Measurements from ENCODE around the gene SLC26A1. TPM values are rescaled to one million over a fixed set of nuclear protein-coding genes. Genes with fewer than 3 reads are reported as not detected.

Gene SLC26A1
- total and polyA plus RNA-seq, 8 donors = 0.28 to 1.7 (median 0.66) TPM

DNA sequence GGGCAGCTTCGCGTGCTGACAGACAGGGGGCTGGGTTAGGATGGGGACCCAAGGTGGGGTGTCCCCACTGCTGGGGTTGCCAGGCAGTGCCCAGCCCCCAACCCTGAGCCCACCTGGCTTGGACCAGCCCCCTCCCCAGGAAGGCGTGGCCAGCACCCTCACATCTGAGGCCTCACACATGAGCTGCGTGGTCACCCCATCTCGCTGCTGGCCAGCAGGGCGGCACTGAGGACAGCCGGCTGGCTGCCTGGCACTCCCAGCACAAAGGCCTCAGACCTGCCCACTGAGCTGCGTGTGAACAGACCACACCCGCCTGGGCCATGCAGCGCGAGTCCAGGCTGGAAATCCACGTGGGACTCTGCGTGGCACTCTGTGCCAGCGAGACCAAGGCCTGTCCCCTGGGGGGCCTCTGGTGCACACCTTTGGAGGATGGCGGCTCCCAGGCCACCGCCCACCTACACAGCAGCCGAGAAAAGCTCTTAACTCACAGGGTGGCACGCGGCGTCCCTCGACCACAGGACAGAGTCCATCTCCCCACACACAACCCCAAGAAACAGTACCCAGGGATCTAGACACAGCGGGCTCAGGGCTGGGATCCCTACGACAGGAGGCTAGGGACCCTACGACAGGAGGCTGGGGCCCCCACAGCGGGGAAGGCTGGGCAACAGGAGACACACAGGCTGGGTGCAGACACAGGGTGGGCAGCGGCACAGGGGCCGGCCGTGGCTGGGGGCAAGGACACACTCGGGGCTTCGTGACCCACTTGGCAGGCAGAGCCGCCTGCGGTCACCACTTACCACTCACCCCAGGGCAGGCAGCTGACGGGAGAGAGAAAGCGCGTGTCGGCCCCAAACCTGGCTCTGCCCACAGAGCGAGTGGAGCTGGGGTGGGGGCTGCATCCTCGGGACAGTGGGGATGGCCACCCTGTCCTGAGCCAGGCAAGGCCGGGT is 29.7 kb downstream of the SLC26A1 start:
- ATAC-seq (no peak), FAIRE-seq (no peak), DNase-seq (peak in 1 of 6 donors; percentile 79)
- Histone ChIP-seq H3K9me3 (no peaks in the 10 kb centered on the region), H3K36me3 (peaks cover 0 to 8% (median 0%) of the 10 kb centered on the region in 3 donors), H3K27me3 (no peaks in the 10 kb centered on the region), H3K27ac (no peak overlapping the region), H3K4me3 (no peak overlapping the region), H3K4me1 (no peaks in the 10 kb centered on the region)
- WGBS, 2 donors = 93 to 95% methylated on average over 36 to 39 of the region's 39 CpGs
- no peak for TF ChIP-seq CTCF (IDR thresholded peaks at IDR 0.05)
- intact Hi-C loops (cut with DNase I) = no loop called here

GRCh38 chr4:962231-963208 is 30.7 kb downstream of the SLC26A1 start:
- H3K36me3 ChIP-seq = peaks cover 0 to 8% (median 0%) of the 10 kb centered on the region in 3 donors
- H3K9me3 ChIP-seq = no peaks in the 10 kb centered on the region
- DNase-seq = peak in 2 of 6 donors; percentile 54 to 74
- WGBS, 2 donors = 91% methylated on average over 54 of the region's 54 CpGs
- H3K4me3 ChIP-seq = no peak overlapping the region
- no peaks in the 10 kb centered on the region for H3K4me1 ChIP-seq
- no peak for FAIRE-seq
- intact Hi-C loops (cut with DNase I) = no loop called here
- H3K27me3 ChIP-seq = no peaks in the 10 kb centered on the region
- ATAC-seq = no peak
- no peak overlapping the region for H3K27ac ChIP-seq
- no peak for TF ChIP-seq CTCF (IDR thresholded peaks at IDR 0.05)

DNA sequence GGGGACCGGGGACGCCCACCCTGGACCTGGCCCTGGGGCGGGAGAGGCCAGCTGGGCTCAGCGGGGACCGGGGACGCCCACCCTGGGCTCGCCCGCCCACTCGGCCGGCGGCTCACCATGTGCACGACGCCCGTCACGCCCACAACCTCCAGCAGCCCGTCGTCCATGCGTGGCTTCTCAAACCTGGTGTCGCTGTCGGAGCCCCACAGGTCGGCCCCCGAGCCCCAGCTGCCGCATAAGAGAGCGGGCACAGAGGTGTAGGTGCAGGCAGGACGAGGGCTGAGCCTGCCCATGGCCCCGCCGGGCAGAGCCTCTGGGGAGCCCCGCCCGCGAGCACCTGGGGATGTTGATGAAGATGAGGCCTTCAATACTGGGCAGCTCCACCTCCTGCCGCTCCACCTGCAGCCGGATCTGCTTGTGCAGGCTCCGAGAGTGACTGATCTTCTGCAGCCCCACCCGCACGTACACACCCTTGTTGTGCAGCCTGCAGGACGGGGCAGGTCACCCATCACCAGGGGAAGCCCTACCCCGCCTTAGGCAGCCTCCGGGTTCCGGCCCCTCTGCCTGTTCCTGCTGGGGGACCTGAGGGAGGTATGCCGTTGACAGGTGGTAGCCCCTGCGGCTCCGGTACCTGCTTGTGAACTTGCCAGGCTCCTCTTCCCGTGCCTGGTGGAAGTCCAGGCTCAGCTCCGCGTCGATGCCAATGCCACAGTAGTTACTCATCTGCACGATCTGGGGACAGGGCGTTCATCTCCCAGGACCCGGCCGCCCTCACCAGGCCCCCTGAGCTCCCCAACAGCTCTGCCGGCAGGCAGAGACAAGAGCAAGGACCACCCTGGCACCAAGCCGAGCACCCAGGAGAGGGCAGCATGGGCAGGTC is 31.6 kb downstream of the SLC26A1 start:
- no peaks in the 10 kb centered on the region for H3K27me3 ChIP-seq
- H3K27ac ChIP-seq = no peak overlapping the region
- no peaks in the 10 kb centered on the region for H3K9me3 ChIP-seq
- ATAC-seq (no peak), DNase-seq (peak in 2 of 6 donors; percentile 55 to 74), FAIRE-seq (no peak)
- peaks cover 0 to 4% (median 0%) of the 10 kb centered on the region in 3 donors for H3K36me3 ChIP-seq
- no peak overlapping the region for H3K4me3 ChIP-seq
- intact Hi-C loops (cut with DNase I) = no loop called here
- no peaks in the 10 kb centered on the region for H3K4me1 ChIP-seq
- no peak for TF ChIP-seq CTCF (IDR thresholded peaks at IDR 0.05)
- WGBS, 2 donors = 94 to 97% methylated on average over 47 to 52 of the region's 52 CpGs

DNA sequence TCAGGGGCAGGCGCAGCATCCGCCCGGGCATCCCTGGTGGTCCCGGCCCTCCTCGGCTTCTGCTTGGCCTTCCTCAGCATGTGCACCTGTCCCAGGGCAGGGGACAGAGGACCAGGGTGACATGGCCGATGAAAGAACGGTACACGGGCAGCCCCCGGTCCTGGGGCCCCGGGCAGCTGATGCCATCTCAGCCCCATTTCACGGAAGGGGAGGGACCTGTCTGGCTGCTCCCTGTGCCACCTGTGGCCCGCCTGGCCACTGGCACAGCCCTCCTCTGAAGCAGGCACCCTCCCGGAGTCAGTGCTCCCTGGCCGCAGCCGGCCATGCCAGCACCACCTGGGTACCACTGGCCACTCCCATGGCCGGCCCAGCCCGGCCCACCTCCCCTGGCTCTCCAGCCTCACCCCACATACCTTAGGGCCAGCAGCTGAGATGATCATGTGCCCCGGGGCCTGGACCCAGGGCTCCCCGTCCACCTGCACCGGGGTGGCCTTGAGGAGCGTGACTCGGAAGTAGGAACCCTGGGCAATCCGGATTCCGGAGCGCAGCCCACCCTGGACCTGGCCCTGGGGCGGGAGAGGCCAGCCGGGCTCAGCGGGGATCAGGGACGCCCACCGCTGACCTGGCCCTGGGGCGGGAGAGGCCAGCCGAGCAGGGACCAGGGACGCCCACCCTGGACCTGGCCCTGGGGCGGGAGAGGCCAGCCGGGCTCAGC is 32.4 kb downstream of the SLC26A1 start:
- no peaks in the 10 kb centered on the region for H3K36me3 ChIP-seq
- no peak overlapping the region for H3K4me3 ChIP-seq
- no peaks in the 10 kb centered on the region for H3K4me1 ChIP-seq
- intact Hi-C loops (cut with DNase I) = no loop called here
- 89 to 93% methylated on average over 31 to 35 of the region's 35 CpGs for WGBS, 2 donors
- no peak for TF ChIP-seq CTCF (IDR thresholded peaks at IDR 0.05)
- H3K27me3 ChIP-seq = no peaks in the 10 kb centered on the region
- DNase-seq (peak in 2 of 6 donors; percentile 12 to 73), ATAC-seq (no peak), FAIRE-seq (no peak)
- H3K9me3 ChIP-seq = no peaks in the 10 kb centered on the region
- H3K27ac ChIP-seq = no peak overlapping the region
